Neural cell (in vitro differentiated cells): ENCODE measurements around the gene KRT38. TPM values are rescaled to one million over a fixed set of nuclear protein-coding genes. Genes with fewer than 3 reads are reported as not detected.

Source experiments
- H2AFZ ChIP-seq: fragments of 200-600, 300-800 bp; sonication (generic), shearing (Covaris generic); 2 replicates; pipeline ENCODE4 v1.6.0; 2014; ENCODE audit warnings: low read depth, mild to moderate bottlenecking, antibody characterized with exemption, low read length, moderate library complexity
- H3F3A ChIP-seq: fragments of 200-600 bp; shearing (Covaris generic); 2 replicates; pipeline ENCODE4 v1.6.1; 2016; ENCODE audit warnings: mild to moderate bottlenecking, moderate library complexity, mixed read lengths, antibody characterized with exemption, low read length; ENCODE audit not compliant: insufficient read depth, poor library complexity, severe bottlenecking
- H3K27ac ChIP-seq: fragments of 200-600, 300-800 bp; sonication (generic), shearing (Covaris generic); 2 replicates; pipeline ENCODE4 v1.5.1; 2014; ENCODE audit warnings: mild to moderate bottlenecking, low read length, moderate library complexity
- H3K27me3 ChIP-seq: fragments of 300-800, 200-600 bp; sonication (generic), shearing (Covaris generic); 2 replicates; pipeline ENCODE4 v1.6.0; 2014; ENCODE audit warnings: mild to moderate bottlenecking, low read depth, low read length, moderate library complexity; ENCODE audit not compliant: insufficient read depth
- H3K36me3 ChIP-seq: fragments of 300-800, 200-600 bp; sonication (generic), shearing (Covaris generic); 2 replicates; pipeline ENCODE4 v1.5.1; 2014; ENCODE audit warnings: mild to moderate bottlenecking, antibody characterized with exemption, low read length, moderate library complexity; ENCODE audit not compliant: insufficient read depth
- H3K4me2 ChIP-seq: fragments of 300-800, 200-600 bp; sonication (generic), shearing (Covaris generic); 2 replicates; pipeline ENCODE4 v1.6.0; 2014; ENCODE audit warnings: mild to moderate bottlenecking, low read length
- H3K4me3 ChIP-seq: fragments of 300-800, 200-600 bp; sonication (generic), shearing (Covaris generic); 2 replicates; pipeline ENCODE4 v1.5.1; 2014; ENCODE audit warnings: mild to moderate bottlenecking, low read length, moderate library complexity
- H3K79me2 ChIP-seq: fragments of 200-600 bp; shearing (Covaris generic); replicated peaks from 2 replicates; pipeline ENCODE4 v1.6.0; 2014; ENCODE audit warnings: mild to moderate bottlenecking, low read length, moderate library complexity; ENCODE audit not compliant: insufficient read depth
- H3K9ac ChIP-seq: fragments of 300-800, 200-600 bp; sonication (generic), shearing (Covaris generic); 2 replicates; pipeline ENCODE4 v1.6.1; 2016; ENCODE audit warnings: mild to moderate bottlenecking, low read length, mixed read lengths
- H3K9me2 ChIP-seq: fragments of 200-600 bp; shearing (Covaris generic); 2 replicates; pipeline ENCODE4 v1.6.1; 2016; ENCODE audit warnings: mild to moderate bottlenecking, low read length, mixed read lengths; ENCODE audit not compliant: insufficient read depth
- H3K9me3 ChIP-seq: fragments of 200-600, 300-800 bp; sonication (generic), shearing (Covaris generic); 2 replicates; pipeline ENCODE4 v1.6.1; 2016; ENCODE audit warnings: mild to moderate bottlenecking, mixed run types, low read length, moderate library complexity, mixed read lengths
- H4K20me1 ChIP-seq: fragments of 200-600 bp; shearing (Covaris generic); 2 replicates; pipeline ENCODE4 v1.6.1; 2016; ENCODE audit warnings: mild to moderate bottlenecking, mixed run types; ENCODE audit not compliant: insufficient read depth
- CTCF ChIP-seq: fragments of 450-650 bp; IDR thresholded peaks from 2 replicates; pipeline ENCODE4 v1.5.1; 2014; ENCODE audit warnings: antibody characterized with exemption, mild to moderate bottlenecking, moderate library complexity; ENCODE audit not compliant: poor library complexity, severe bottlenecking
- EP300 ChIP-seq: fragments of 450-650 bp; conservative IDR thresholded peaks from 2 replicates; pipeline ENCODE4 v1.6.1; 2014; ENCODE audit warnings: antibody characterized with exemption, mild to moderate bottlenecking, moderate library complexity; ENCODE audit not compliant: poor library complexity, severe bottlenecking
- EZH2 ChIP-seq: fragments of 200-600, 300-800 bp; shearing (Covaris generic), sonication (generic); IDR thresholded peaks from 2 replicates; pipeline ENCODE4 v1.6.1; 2014; ENCODE audit warnings: antibody characterized with exemption, low read length, borderline replicate concordance, mild to moderate bottlenecking; ENCODE audit not compliant: insufficient read depth, poor library complexity, severe bottlenecking
- MXI1 ChIP-seq: fragments of 450-650 bp; conservative IDR thresholded peaks from 2 replicates; pipeline ENCODE4 v1.6.1; 2014; ENCODE audit warnings: antibody characterized with exemption, mild to moderate bottlenecking; ENCODE audit not compliant: poor library complexity, severe bottlenecking
- POLR2AphosphoS5 ChIP-seq: IDR thresholded peaks from 2 replicates; pipeline ENCODE4 v1.6.1; 2012
- RAD21 ChIP-seq: fragments of 450-650 bp; conservative IDR thresholded peaks from 2 replicates; pipeline ENCODE4 v1.6.1; 2014; ENCODE audit warnings: antibody characterized with exemption, mild to moderate bottlenecking, moderate library complexity
- REST ChIP-seq: IDR thresholded peaks from 2 replicates; pipeline ENCODE4 v1.6.1; 2012; ENCODE audit warnings: borderline replicate concordance
- SMC3 ChIP-seq: fragments of 450-650 bp; conservative IDR thresholded peaks from 2 replicates; pipeline ENCODE4 v1.6.1; 2014; ENCODE audit warnings: antibody characterized with exemption, mild to moderate bottlenecking, moderate library complexity; ENCODE audit not compliant: poor library complexity
- TAF1 ChIP-seq: IDR thresholded peaks from 2 replicates; pipeline ENCODE4 v1.6.1; 2012; ENCODE audit warnings: low read depth
- polyA plus RNA-seq: library from polyadenylated mRNA; depleted of rRNA; stranded (reverse); fragments of >200 nt; gene quantifications from 2 replicates; pipeline ENCODE4 v1.2.3, GENCODE V29; 2014

The KRT38 gene
- polyA plus RNA-seq, 1 donor from 2014 or later: not detected

DNA sequence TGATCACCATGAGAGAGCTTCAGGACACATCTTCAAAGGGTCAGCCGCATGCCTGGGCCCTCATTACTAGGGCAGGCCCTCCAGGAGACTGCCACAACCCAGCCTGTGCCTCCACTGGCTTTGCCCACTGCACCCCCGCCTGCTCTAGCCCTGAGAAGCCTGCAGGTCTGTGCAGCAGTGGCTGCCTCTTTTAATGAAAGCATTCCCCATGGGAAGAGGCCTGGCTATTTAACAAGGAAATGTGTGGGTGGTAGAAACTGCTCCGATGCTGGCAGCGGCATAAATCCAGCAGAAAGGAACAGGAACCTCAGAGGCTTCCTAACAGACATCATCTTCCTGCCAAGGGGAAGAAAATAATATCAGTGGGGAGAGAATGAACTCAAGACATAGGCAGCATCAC lies 26.8 kb upstream of the KRT38 start:
- no peak overlapping the region for H3K9ac ChIP-seq
- H3K9me2 ChIP-seq: no peaks in the 10 kb centered on the region
- no peaks in the 10 kb centered on the region for H3K36me3 ChIP-seq
- no peaks in the 10 kb centered on the region for H3K79me2 ChIP-seq
- H3F3A ChIP-seq: no peaks in the 10 kb centered on the region
- H3K4me2 ChIP-seq: no peak overlapping the region
- H3K4me3 ChIP-seq: no peak overlapping the region
- TF ChIP-seq POLR2AphosphoS5: no peak
- TF ChIP-seq EZH2: no peak
- TF ChIP-seq REST: no peak
- no peak for TF ChIP-seq EP300
- no peak for TF ChIP-seq RAD21
- no peak for TF ChIP-seq MXI1
- TF ChIP-seq CTCF: no peak
- no peak for TF ChIP-seq SMC3
- TF ChIP-seq TAF1: no peak
- H3K27me3 ChIP-seq: no peaks in the 10 kb centered on the region
- H3K9me3 ChIP-seq: no peaks in the 10 kb centered on the region
- no peaks in the 10 kb centered on the region for H4K20me1 ChIP-seq
- no peak overlapping the region for H2AFZ ChIP-seq
- H3K27ac ChIP-seq: no peak overlapping the region

DNA sequence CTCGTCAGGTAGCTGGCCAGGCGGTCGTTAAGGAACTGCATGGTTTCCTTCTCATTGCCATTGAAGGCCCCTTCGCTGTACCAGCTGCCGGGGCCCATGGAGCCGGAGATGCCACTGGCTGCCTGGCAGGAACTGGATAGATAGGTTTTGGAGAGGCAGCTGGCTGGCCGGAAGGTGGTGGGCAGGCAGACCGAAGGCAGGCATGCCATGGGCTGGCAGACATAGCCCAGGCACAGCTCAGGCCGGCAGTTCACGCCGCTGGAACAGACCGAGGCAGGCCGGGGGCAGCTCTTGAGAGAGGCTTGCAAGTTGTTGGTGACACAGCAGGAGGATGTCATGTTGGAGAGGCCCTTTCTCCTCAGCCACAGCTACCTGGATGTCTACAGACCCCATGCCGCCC lies 26.2 kb upstream of the KRT38 start, which contains the start of gene KRT32:
Gene KRT32, minus strand, starts transcription at position 399 of the 400 bp plus-strand sequence. Its CDS starts 61 bp downstream, at position 338.
- Histone ChIP-seq H3K9me3 (no peaks in the 10 kb centered on the region), H3K36me3 (no peaks in the 10 kb centered on the region), H3K9ac (no peak within 1 kb of the TSS), H3K27me3 (no peaks in the 10 kb centered on the region), H3F3A (no peaks in the 10 kb centered on the region), H3K4me3 (no peak within 1 kb of the TSS), H4K20me1 (no peaks in the 10 kb centered on the region), H3K79me2 (no peaks in the 10 kb centered on the region), H3K27ac (no peak within 1 kb of the TSS), H3K9me2 (no peaks in the 10 kb centered on the region), H3K4me2 (no peak within 1 kb of the TSS), H2AFZ (no peak within 1 kb of the TSS)
- TF ChIP-seq EP300 (no peak), SMC3 (no peak), TAF1 (no peak), MXI1 (no peak), EZH2 (no peak), RAD21 (no peak), POLR2AphosphoS5 (no peak), CTCF (no peak), REST (no peak)
